Diencephalon (tissue), 1 donor: ENCODE measurements around the gene ANKDD1B. TPM values are rescaled to one million over a fixed set of nuclear protein-coding genes. Genes with fewer than 3 reads are reported as not detected.

Experiments
- small RNA-seq: library from RNA; depleted of rRNA; stranded (forward); fragments of <200 nt; gene quantifications from one replicate; pipeline ENCODE3, GENCODE V24; 2014
- total RNA-seq: library from RNA; depleted of rRNA; stranded (reverse); fragments of >200 nt; gene quantifications from one replicate; pipeline ENCODE4 v1.2.3, GENCODE V29; 2014

Gene ANKDD1B
- 1.6 TPM for total RNA-seq

GRCh38 chr5:75611311-75612225, at the start of gene ANKDD1B:
Gene ANKDD1B (plus strand): TSS chr5:75611453. CDS start chr5:75611635, 182 bp downstream.

GRCh38 chr5:75717082-75717922, 106.0 kb downstream of the ANKDD1B start, which contains the start of gene POC5:
Gene POC5 (minus strand): TSS chr5:75717437. CDS start chr5:75712937, 4,500 bp downstream.

Small RNA genes lying within 50 kb of the gene (small RNA-seq; reads per million reads assigned to genes)
- gene RNU6-680P: not detected

Other genes with a start within 250 kb of the ANKDD1B start
- 76.6 TPM for gene CERT1, start 99.8 kb upstream of the ANKDD1B start, total RNA-seq
- 48.7 TPM for gene POLK, start 99.6 kb upstream of the ANKDD1B start, total RNA-seq
- 22.6 TPM for gene POC5, start 106.0 kb downstream of the ANKDD1B start, total RNA-seq